ENCODE measurements around the gene ZFP42.
"Not testable (repeated sequence)": the region's sequence is repeated elsewhere in the genome, so short reads cannot be mapped to it uniquely, and the experiment has no call there.

ZFP42 gene

GRCh38 chr4:187995322-187996207 lies at the start of gene ZFP42:
Gene ZFP42 (plus strand): TSS chr4:187995771. CDS start chr4:188002808, 7,037 bp downstream.
- DNase-seq (ENCODE audit: low read depth in 2 of 2), result no peak

GRCh38 chr4:187961171-187961570 lies 34.4 kb upstream of the ZFP42 start:
- DNase-seq (ENCODE audit: low read depth in 2 of 2), result no peak

- DNase-seq (ENCODE audit: low read depth in 2 of 2), result no peak
These were observed 33.6 kb upstream of the ZFP42 start for GRCh38 chr4:187961961-187962360.

GRCh38 chr4:187962926-187963325 lies 32.6 kb upstream of the ZFP42 start:
- DNase-seq (ENCODE audit: low read depth in 2 of 2), result no peak

- DNase-seq (ENCODE audit: low read depth in 2 of 2), result no peak
These were observed 29.8 kb upstream of the ZFP42 start for GRCh38 chr4:187965726-187966125.

GRCh38 chr4:187972135-187972534 lies 23.4 kb upstream of the ZFP42 start:
- DNase-seq (ENCODE audit: low read depth in 2 of 2), result no peak

- no peak for DNase-seq (ENCODE audit: low read depth in 2 of 2)
These were observed 11.8 kb upstream of the ZFP42 start for GRCh38 chr4:187983746-187984145.

GRCh38 chr4:187992971-187993370 lies 2.6 kb upstream of the ZFP42 start:
- no peak for DNase-seq (ENCODE audit: low read depth in 2 of 2)

- no peak for DNase-seq (ENCODE audit: low read depth in 2 of 2)
These were observed 1.7 kb upstream of the ZFP42 start for GRCh38 chr4:187993827-187994226.

- no peak for DNase-seq (ENCODE audit: low read depth in 2 of 2)
These were observed 1.1 kb downstream of the ZFP42 start for GRCh38 chr4:187996502-187997177.

GRCh38 chr4:187997991-187998390 lies 2.4 kb downstream of the ZFP42 start:
- DNase-seq (ENCODE audit: low read depth in 2 of 2), result not testable (repeated sequence)

GRCh38 chr4:187999406-187999932 lies 3.9 kb downstream of the ZFP42 start:
- DNase-seq (ENCODE audit: low read depth in 2 of 2), result no peak

GRCh38 chr4:188002323-188002722 lies 6.8 kb downstream of the ZFP42 start:
- DNase-seq (ENCODE audit: low read depth in 2 of 2), result no peak

- DNase-seq (ENCODE audit: low read depth in 2 of 2), result no peak
These were observed 7.2 kb downstream of the ZFP42 start for GRCh38 chr4:188002751-188003150.

GRCh38 chr4:188005561-188005960 lies 10.0 kb downstream of the ZFP42 start:
- no peak for DNase-seq (ENCODE audit: low read depth in 2 of 2)

GRCh38 chr4:188006285-188006848 lies 10.8 kb downstream of the ZFP42 start:
- no peak for DNase-seq (ENCODE audit: low read depth in 2 of 2)

GRCh38 chr4:188008377-188008776 lies 12.8 kb downstream of the ZFP42 start:
- DNase-seq (ENCODE audit: low read depth in 2 of 2), result no peak

GRCh38 chr4:188012426-188012945 lies 16.9 kb downstream of the ZFP42 start:
- DNase-seq (ENCODE audit: low read depth in 2 of 2), result no peak

- DNase-seq (ENCODE audit: low read depth in 2 of 2), result no peak
These were observed 19.7 kb downstream of the ZFP42 start for GRCh38 chr4:188015025-188015940.

GRCh38 chr4:188016754-188017153 lies 21.2 kb downstream of the ZFP42 start:
- DNase-seq (ENCODE audit: low read depth in 2 of 2), result no peak

GRCh38 chr4:188018262-188018661 lies 22.7 kb downstream of the ZFP42 start:
- no peak for DNase-seq (ENCODE audit: low read depth in 2 of 2)

Measured in stimulated activated CD8-positive, alpha-beta memory T cell treated with anti-CD3 and anti-CD28 coated beads, Interleukin-2, amount 100 ng/mL, for 48 hours (primary cell).